SU-DHL-6 (cell line): ENCODE results near the gene CD38.

Experiments used
- H2AFZ ChIP-seq: fragments of 200-600 bp; sonication (generic); 2 replicates; pipeline ENCODE4 v1.6.1; 2014; ENCODE audit warnings: low read depth, mild to moderate bottlenecking, moderate library complexity, mixed read lengths, antibody characterized with exemption, low read length; ENCODE audit not compliant: severe bottlenecking
- H3F3A ChIP-seq: fragments of 200-600 bp; shearing (Covaris generic); 2 replicates; pipeline ENCODE4 v1.6.0; 2016; ENCODE audit warnings: antibody characterized with exemption, mild to moderate bottlenecking; ENCODE audit not compliant: insufficient read depth
- H3K27ac ChIP-seq: fragments of 200-600 bp; sonication (generic); 2 replicates; pipeline ENCODE4 v1.5.1; 2016; ENCODE audit warnings: low read depth, mild to moderate bottlenecking, low read length, moderate library complexity, mixed read lengths
- H3K27me3 ChIP-seq: fragments of 200-600 bp; sonication (generic), shearing (Covaris generic); 2 replicates; pipeline ENCODE4 v1.6.0; 2014; ENCODE audit warnings: mild to moderate bottlenecking, low read length
- H3K36me3 ChIP-seq: fragments of 200-600 bp; sonication (generic); 2 replicates; pipeline ENCODE4 v1.6.1; 2014; ENCODE audit warnings: mild to moderate bottlenecking, low read length, mixed read lengths
- H3K4me2 ChIP-seq: fragments of 300-600, 200-600 bp; shearing (Covaris generic), sonication (generic); 2 replicates; pipeline ENCODE4 v1.6.0; 2014; ENCODE audit warnings: low read length, low read depth, mild to moderate bottlenecking; ENCODE audit not compliant: poor library complexity, severe bottlenecking
- H3K4me3 ChIP-seq: fragments of 200-600 bp; sonication (generic); 2 replicates; pipeline ENCODE4 v1.5.1; 2014; ENCODE audit warnings: antibody characterized with exemption, low read length, mild to moderate bottlenecking, mixed read lengths; ENCODE audit not compliant: insufficient read depth, poor library complexity, severe bottlenecking
- H3K79me2 ChIP-seq: fragments of 200-600 bp; sonication (generic); 2 replicates; pipeline ENCODE4 v1.6.1; 2014; ENCODE audit warnings: mild to moderate bottlenecking, low read length, moderate library complexity; ENCODE audit not compliant: insufficient read depth
- H3K9ac ChIP-seq: fragments of 200-600 bp; sonication (generic); 2 replicates; pipeline ENCODE4 v1.7.0; 2014; ENCODE audit warnings: mild to moderate bottlenecking, low read length
- H3K9me2 ChIP-seq: fragments of 200-600 bp; sonication (generic); replicated peaks from 2 replicates; pipeline ENCODE4 v1.6.1; 2014; ENCODE audit warnings: low read length; ENCODE audit not compliant: insufficient read depth
- H3K9me3 ChIP-seq: fragments of 200-600 bp; sonication (generic); 2 replicates; pipeline ENCODE4 v1.6.1; 2014; ENCODE audit warnings: low read length, mixed read lengths; ENCODE audit not compliant: insufficient read depth
- H4K20me1 ChIP-seq: fragments of 200-600 bp; sonication (generic); 2 replicates; pipeline ENCODE4 v1.6.1; 2014; ENCODE audit warnings: low read depth, mild to moderate bottlenecking, antibody characterized with exemption, low read length, moderate library complexity, mixed read lengths
- CTCF ChIP-seq: fragments of 200-600 bp; sonication (generic); IDR thresholded peaks from one replicate; pipeline ENCODE4 v1.5.1; 2017; ENCODE audit warnings: antibody characterized with exemption, mild to moderate bottlenecking, low read length, moderate library complexity; ENCODE audit not compliant: insufficient read depth, poor library complexity, severe bottlenecking
- EZH2phosphoT487 ChIP-seq: fragments of 200-600 bp; sonication (generic), shearing (Covaris generic); conservative IDR thresholded peaks from 2 replicates; pipeline ENCODE4 v1.6.1; 2018; ENCODE audit warnings: mild to moderate bottlenecking, antibody characterized with exemption, low read length, moderate library complexity, mixed read lengths

The CD38 gene

GRCh38 chr4:15753081-15753480 is 25.0 kb upstream of the CD38 start:
- Histone ChIP-seq H3K79me2 (no peaks in the 10 kb centered on the region), H3K9me2 (no peaks in the 10 kb centered on the region), H4K20me1 (no peaks in the 10 kb centered on the region), H3K9ac (no peak overlapping the region), H2AFZ (no peak overlapping the region), H3K4me2 (no peak overlapping the region), H3K27me3 (no peaks in the 10 kb centered on the region), H3K36me3 (no peaks in the 10 kb centered on the region), H3K9me3 (no peaks in the 10 kb centered on the region), H3K27ac (no peak overlapping the region), H3K4me3 (no peak overlapping the region), H3F3A (peaks cover 17% of the 10 kb centered on the region)
- TF ChIP-seq EZH2phosphoT487 (no peak), CTCF (no peak)

DNA sequence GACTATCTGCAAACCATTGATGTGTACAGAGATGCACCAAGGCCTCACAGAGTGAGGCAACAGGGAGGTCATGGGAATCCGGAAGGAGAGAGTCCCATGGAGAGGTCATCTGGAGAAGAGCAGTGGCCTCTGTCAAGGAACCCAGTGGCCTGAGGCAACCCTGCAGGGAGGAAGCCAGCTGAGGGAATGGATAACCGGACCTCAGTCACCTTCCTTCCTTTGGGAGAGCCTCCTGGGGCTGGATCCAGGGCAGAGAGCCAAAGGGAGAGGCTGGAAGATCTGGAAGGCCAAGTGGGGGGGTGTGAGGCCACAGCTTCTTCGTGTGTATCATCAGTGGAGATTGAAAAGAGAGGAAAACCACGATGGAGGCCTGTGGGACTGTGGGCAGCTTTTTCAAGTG is 24.3 kb upstream of the CD38 start:
- H3K27ac ChIP-seq, result no peak overlapping the region
- H3K9me3 ChIP-seq, result no peaks in the 10 kb centered on the region
- no peak for TF ChIP-seq EZH2phosphoT487
- no peak for TF ChIP-seq CTCF
- no peaks in the 10 kb centered on the region for H3K79me2 ChIP-seq
- H3K9me2 ChIP-seq, result no peaks in the 10 kb centered on the region
- H4K20me1 ChIP-seq, result no peaks in the 10 kb centered on the region
- H3K4me2 ChIP-seq, result no peak overlapping the region
- H2AFZ ChIP-seq, result no peak overlapping the region
- no peaks in the 10 kb centered on the region for H3K36me3 ChIP-seq
- H3K4me3 ChIP-seq, result no peak overlapping the region
- no peaks in the 10 kb centered on the region for H3K27me3 ChIP-seq
- H3F3A ChIP-seq, result peaks cover 17% of the 10 kb centered on the region
- H3K9ac ChIP-seq, result no peak overlapping the region

DNA sequence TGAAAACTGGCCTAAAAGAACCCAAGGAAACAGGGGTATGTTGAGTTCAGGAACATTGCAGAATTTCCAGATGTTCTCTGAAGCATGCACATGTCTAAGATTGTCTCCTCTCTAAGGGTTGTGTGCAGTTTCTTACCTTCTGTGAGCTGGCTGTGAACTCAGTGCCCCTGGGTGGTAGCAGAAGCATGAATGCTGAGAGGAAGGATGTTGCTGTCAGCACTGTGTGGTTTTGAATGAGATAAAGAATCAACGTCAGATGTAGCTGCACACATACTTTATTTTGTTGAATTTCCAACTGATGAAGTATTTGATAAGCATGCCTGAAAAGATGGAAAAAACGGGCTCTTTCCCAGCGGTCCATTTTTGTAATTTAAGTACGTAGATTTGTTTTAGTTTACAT is 23.8 kb upstream of the CD38 start:
- H3K4me2 ChIP-seq, result peak overlapping the region; percentile 86
- no peaks in the 10 kb centered on the region for H3K9me3 ChIP-seq
- no peaks in the 10 kb centered on the region for H3K27me3 ChIP-seq
- H3K36me3 ChIP-seq, result no peaks in the 10 kb centered on the region
- H3K27ac ChIP-seq, result peak overlapping the region; percentile 16; the same call in 1 of the 2 replicates
- no peak for TF ChIP-seq EZH2phosphoT487
- H3K79me2 ChIP-seq, result no peaks in the 10 kb centered on the region
- no peaks in the 10 kb centered on the region for H4K20me1 ChIP-seq
- H3K9me2 ChIP-seq, result no peaks in the 10 kb centered on the region
- peaks cover 17% of the 10 kb centered on the region for H3F3A ChIP-seq
- no peak overlapping the region for H3K4me3 ChIP-seq
- H2AFZ ChIP-seq, result no peak overlapping the region
- H3K9ac ChIP-seq, result no peak overlapping the region

GRCh38 chr4:15755321-15756155 is 22.6 kb upstream of the CD38 start:
- no peaks in the 10 kb centered on the region for H3K79me2 ChIP-seq
- peak overlapping the region; percentile 86 for H3K4me2 ChIP-seq
- H3K27me3 ChIP-seq, result no peaks in the 10 kb centered on the region
- no peaks in the 10 kb centered on the region for H4K20me1 ChIP-seq
- peak overlapping the region; percentile 37 for H3K9ac ChIP-seq
- H3F3A ChIP-seq, result peaks cover 17% of the 10 kb centered on the region
- H3K4me3 ChIP-seq, result peak overlapping the region; percentile 47
- H3K9me2 ChIP-seq, result no peaks in the 10 kb centered on the region
- no peaks in the 10 kb centered on the region for H3K36me3 ChIP-seq
- peak overlapping the region; percentile 89 for H3K27ac ChIP-seq
- no peak overlapping the region for H2AFZ ChIP-seq
- TF ChIP-seq CTCF (no peak), EZH2phosphoT487 (no peak)
- H3K9me3 ChIP-seq, result no peaks in the 10 kb centered on the region
